Testis (tissue), 3 donors: ENCODE measurements around the gene SH2D3A. TPM values are rescaled to one million over a fixed set of nuclear protein-coding genes. Genes with fewer than 3 reads are reported as not detected.

Experiments used
- DNase-seq: peaks from one replicate; pipeline ENCODE4 v3.0.0-alpha.2; 2019
- H3K27ac ChIP-seq, 2 donors: fragments of 200-600 bp; sonication (generic); one replicate each; pipeline ENCODE4 v1.5.1; 2019
- H3K27me3 ChIP-seq: fragments of 200-600 bp; sonication (generic); one replicate; pipeline ENCODE4 v1.5.1; 2019
- H3K36me3 ChIP-seq: fragments of 200-600 bp; sonication (generic); one replicate; pipeline ENCODE4 v1.5.1; 2017; ENCODE audit warnings: low read depth; ENCODE audit errors: missing control alignments
- H3K4me1 ChIP-seq: fragments of 200-600 bp; sonication (generic); one replicate; pipeline ENCODE4 v1.5.1; 2019
- H3K4me3 ChIP-seq, 2 donors: fragments of 200-600 bp; sonication (generic); one replicate each; pipeline ENCODE4 v1.5.1; 2017 to 2019
- H3K9me3 ChIP-seq: fragments of 200-600 bp; sonication (generic); one replicate; pipeline ENCODE4 v1.5.1; 2017
- CTCF ChIP-seq, 3 experiments: fragments of 450-650 bp in 2 of 3; fragments of 200-600 bp in 1 of 3; sonication (generic) in 1 of 3; IDR thresholded peaks; one replicate each; pipeline ENCODE4 v1.5.1; 2016 to 2019; ENCODE audit warnings: antibody characterized with exemption in 3 of 3, mild to moderate bottlenecking in 2 of 3, moderate library complexity in 1 of 3
- POLR2A ChIP-seq: fragments of 450-650 bp; IDR thresholded peaks from one replicate; pipeline ENCODE4 v1.6.1; 2017; ENCODE audit warnings: antibody characterized with exemption, mild to moderate bottlenecking, moderate library complexity
- WGBS, 2 donors: methylation state at CpG; one replicate each; pipeline ENCODE4 v1.1.5; 2018; 5-methylcytosine and 5-hydroxymethylcytosine counted together
- intact Hi-C: fragments of 100-400 bp; cut with DNase I; formaldehyde crosslinking; loops from one replicate; pipeline ENCODE4 v1.15.1; 2023; ENCODE audit warnings: low total_unique reads
- microRNA-seq, 2 donors: library from miRNA; unstranded; fragments of <30 nt; microRNA quantifications; one replicate each; pipeline ENCODE4, GENCODE V29; 2016; ENCODE audit warnings: borderline number of aligned reads in 2 of 2, borderline replicate concordance in 1 of 2
- polyA plus RNA-seq: library from polyadenylated mRNA; stranded (reverse); fragments of 350-450 nt; fragmentation: Illumina TruSeq; extraction: RNeasy Lipid Tissue Mini Kit (QIAGEN cat#74804); gene quantifications from one replicate; pipeline ENCODE4 v1.2.3, GENCODE V29; 2014; ENCODE audit warnings: low read depth, low replicate concordance; ENCODE audit not compliant: insufficient read depth
- total RNA-seq, 2 donors: library from RNA; depleted of rRNA; stranded (reverse); fragments of >200 nt; gene quantifications; one replicate each; pipeline ENCODE4 v1.2.3, GENCODE V29; 2016

The SH2D3A gene
- total and polyA plus RNA-seq, 3 donors from 2014 or later: 7.4 to 12.8 (median 7.5) TPM

- 78 to 80% methylated on average over 11 of the region's 11 CpGs for WGBS, 2 donors
- Histone ChIP-seq H3K27ac (no peak overlapping the region), H3K9me3 (no peaks in the 10 kb centered on the region), H3K36me3 (no peaks in the 10 kb centered on the region), H3K27me3 (no peaks in the 10 kb centered on the region), H3K4me3 (no peak overlapping the region), H3K4me1 (no peaks in the 10 kb centered on the region)
- DNase-seq: no peak
- no peak for TF ChIP-seq POLR2A
- TF ChIP-seq CTCF (IDR thresholded peaks at IDR 0.05): no peak
- intact Hi-C loops: no loop called here
These were observed 61.2 kb downstream of the SH2D3A start for GRCh38 chr19:6705931-6706632.

Small RNA genes lying within 50 kb of the gene (microRNA-seq; reads per million reads assigned to microRNA genes)
- 0.69 to 0.70 reads per million in 2 donors for gene MIR6791

Other genes with a start within 250 kb of the SH2D3A start
- gene TNFSF9, start 236.4 kb downstream of the SH2D3A start, total RNA-seq: 1 to 10 TPM; 5.7 to 8.4 TPM
- 3.1 TPM for gene TNFSF9, start 236.4 kb downstream of the SH2D3A start, polyA plus RNA-seq
- 1 to 10 TPM in 1 of 2 donors, not detected in 1; 1.0 TPM for gene CD70, start 176.3 kb downstream of the SH2D3A start, total RNA-seq
- gene CD70, start 176.3 kb downstream of the SH2D3A start, polyA plus RNA-seq: 0.63 TPM
- gene TNFSF14, start 97.3 kb downstream of the SH2D3A start, total RNA-seq: under 1 TPM; 0.31 to 0.47 TPM
- 0.69 TPM for gene TNFSF14, start 97.3 kb downstream of the SH2D3A start, polyA plus RNA-seq
- gene C3, start 46.8 kb downstream of the SH2D3A start, total RNA-seq: 100 to 1,000 TPM in 1 of 2 donors, 10 to 100 TPM in 1; 49.5 to 131 TPM
- gene C3, start 46.8 kb downstream of the SH2D3A start, polyA plus RNA-seq: 500 TPM
- 10 to 100 TPM; 61.8 to 87.1 TPM for gene GPR108, start 29.9 kb downstream of the SH2D3A start, total RNA-seq
- gene GPR108, start 29.9 kb downstream of the SH2D3A start, polyA plus RNA-seq: 105 TPM
- 10 to 100 TPM; 60.4 to 62.7 TPM for gene TRIP10, start 27.8 kb downstream of the SH2D3A start, total RNA-seq
- gene TRIP10, start 27.8 kb downstream of the SH2D3A start, polyA plus RNA-seq: 65.8 TPM
- gene VAV1, start 5.3 kb upstream of the SH2D3A start, total RNA-seq: 1 to 10 TPM; 1.1 to 4.5 TPM
- gene VAV1, start 5.3 kb upstream of the SH2D3A start, polyA plus RNA-seq: 8.9 TPM
- gene ADGRE1, start 120.1 kb upstream of the SH2D3A start, total RNA-seq: 1 to 10 TPM; 1.4 to 5.0 TPM
- gene ADGRE1, start 120.1 kb upstream of the SH2D3A start, polyA plus RNA-seq: 1.5 TPM